Measurements from ENCODE around the gene NUDT7. TPM values are rescaled to one million over a fixed set of nuclear protein-coding genes. Genes with fewer than 3 reads are reported as not detected.
A peak's percentile ranks its signal among the peaks of the same experiment; 100 is the strongest.

NUDT7 gene
- total RNA-seq, 1 experiment from 2014 or later = 2.3 TPM

DNA sequence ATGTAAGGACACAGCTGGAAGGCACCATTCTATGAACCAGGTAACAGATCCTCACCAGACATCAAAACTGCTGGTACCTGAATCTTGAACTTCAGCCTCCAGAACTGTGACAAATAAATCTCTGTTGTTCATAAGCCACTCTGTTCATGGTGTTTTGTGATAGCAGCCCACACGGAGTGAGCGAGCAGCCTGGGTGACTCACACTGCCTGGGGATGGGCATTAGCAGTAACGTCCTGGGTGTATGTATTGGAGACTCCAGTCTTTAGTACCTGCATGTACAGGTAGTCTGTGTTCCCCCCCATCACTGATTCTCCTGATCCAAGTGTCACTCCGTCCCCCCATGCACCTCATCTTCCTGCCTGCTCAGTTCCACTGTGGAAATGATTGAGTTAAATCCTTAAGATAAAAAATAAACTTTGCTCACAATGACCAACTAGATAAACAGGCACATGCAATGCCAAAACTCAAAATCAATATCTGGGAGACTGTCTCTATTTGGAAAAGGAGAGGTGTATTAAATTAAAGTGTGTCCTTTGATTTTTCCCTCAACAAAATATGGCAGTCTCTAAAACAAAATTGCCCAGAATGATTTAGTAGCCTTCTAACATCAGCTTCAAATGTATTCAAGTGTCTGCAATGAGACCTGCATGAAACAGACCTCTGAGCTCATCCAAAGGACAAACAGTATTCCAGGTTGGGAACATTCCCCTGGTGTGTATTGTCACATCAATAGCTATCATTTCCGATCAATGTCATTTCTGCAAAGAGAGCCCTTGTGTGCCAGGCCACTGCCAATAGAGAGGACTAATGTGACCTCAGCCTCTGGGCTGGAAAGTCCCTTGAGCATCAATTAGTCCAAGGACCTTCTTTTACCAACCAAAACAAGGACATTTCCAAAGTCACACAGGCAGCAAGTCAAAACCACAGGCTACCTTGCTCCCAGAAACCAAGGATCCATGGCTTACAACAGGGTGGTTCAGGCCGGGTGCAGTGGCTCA, 53.9 kb downstream of the NUDT7 start:
- DNase-seq (ENCODE audit: low read depth) = no peak

DNA sequence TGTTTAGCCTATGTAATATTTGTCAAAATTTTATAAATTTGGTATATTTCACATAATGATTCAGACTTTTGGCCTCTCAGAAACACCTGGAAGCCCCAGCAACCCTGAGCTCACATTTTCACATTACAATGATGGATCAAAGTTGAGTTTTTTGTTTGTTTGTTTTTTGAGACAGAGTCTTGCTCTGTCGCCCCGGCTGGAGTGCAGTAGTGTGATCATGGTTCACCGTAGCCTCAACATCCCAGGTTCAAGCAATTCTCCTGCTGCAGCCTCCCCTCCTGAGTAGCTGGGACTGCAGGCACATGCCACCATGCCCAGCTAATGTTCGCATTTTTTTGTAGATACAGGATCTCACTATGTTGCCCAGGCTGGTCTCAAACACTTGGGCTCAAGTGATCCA, 55.4 kb downstream of the NUDT7 start:
- DNase-seq (ENCODE audit: low read depth) = no peak

DNA sequence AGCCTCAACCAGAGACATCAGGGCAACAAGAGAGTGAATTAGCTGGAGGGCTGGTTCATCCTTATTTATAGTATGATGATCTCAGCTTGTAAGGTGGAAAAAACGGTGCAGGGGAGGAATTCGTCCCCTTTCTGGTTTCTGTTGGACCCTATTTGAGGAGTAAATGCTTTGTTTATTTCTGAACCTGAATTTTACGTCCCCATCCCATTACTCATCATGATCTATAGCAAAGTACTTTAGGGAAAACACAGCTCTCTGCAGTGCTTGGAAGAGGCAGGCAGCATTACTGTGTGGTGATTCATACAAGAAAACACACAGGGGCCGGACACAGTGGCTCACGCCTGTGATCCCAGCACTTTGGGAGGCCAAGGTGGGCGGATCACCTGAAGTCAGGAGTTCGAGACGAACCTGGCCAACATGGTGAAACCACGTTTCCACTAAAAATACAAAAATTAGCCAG, 58.1 kb downstream of the NUDT7 start:
- peak; percentile 94 for DNase-seq (ENCODE audit: low read depth)

DNA sequence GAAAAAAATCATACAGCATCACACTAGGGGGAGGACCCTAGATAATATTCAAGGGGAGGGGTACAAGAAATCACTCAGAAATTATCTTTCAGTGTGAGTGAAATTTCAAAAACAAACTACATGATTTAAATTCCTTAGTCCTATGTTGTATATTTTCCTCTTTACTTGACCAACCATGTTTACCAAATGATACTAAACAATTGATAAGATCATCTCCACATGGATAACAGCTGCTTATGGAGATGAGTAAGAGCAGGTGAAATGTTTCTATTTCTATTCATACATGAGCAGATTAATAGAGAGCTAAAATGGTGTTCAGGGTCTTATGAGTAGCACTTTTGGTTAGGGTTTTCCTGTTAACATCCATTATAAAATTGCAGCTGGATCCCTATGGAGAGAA, 58.8 kb downstream of the NUDT7 start:
- no peak for DNase-seq (ENCODE audit: low read depth)

DNA sequence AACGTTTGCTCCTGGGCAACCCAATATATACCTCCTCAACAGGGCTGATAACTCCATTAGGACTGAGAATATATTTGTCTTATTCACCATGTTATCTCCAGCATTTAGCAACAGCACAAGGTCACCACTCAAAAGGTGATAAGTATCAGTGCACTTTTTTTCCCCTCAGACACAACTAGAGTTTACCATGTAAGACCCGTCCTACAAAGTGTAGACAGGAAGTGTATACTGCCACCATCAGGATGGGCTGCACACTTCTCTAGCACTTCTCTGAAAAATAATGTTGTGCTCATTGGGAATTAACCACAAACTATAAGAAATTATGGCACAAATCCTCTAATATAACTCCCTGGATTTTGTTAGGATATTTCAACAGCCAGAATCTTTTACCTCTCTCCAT, 60.4 kb downstream of the NUDT7 start:
- no peak for DNase-seq (ENCODE audit: low read depth)

DNA sequence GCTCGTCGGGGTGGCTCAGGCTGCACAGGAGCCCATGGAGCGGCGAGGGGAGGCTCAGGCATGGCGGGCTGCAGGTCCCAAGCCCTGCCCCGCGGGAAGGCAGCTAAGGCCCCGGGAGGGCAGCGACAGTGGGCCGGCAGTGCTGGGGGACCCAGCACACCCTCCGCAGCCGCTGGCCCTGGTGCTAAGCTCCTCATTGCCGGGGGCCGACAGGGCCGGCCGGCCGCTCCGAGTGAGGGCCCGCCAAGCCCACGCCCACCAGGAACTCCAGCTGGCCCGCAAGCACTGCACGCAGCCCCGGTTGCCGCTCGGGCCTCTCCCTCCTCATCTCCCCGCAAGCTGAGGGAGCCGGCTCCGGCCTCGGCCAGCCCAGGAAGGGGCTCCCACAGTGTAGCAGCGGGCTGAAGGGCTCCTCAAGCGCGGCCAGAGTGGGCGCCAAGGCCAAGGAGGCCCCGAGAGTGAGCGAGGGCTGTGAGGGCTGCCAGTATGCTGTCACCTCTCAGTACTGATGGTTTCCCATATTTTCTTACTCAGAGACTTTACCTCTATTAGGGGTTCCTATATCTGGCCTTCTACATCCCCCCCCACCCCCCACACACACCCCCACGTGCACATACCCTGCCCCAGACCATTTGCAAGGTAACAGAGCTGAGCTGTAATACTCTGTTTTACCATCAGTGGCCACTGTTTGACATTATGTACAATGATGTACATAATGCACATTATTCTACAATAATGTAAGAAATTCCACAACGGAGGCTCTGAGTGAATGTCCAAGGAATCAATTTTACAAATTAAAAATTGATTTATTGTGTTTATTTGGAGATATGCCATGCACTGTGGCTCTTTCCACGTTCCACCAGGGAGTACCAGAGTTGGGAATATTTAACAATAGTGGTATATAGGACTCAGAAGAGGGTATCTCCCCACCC, 62.4 kb downstream of the NUDT7 start:
- DNase-seq (ENCODE audit: low read depth) = no peak

DNA sequence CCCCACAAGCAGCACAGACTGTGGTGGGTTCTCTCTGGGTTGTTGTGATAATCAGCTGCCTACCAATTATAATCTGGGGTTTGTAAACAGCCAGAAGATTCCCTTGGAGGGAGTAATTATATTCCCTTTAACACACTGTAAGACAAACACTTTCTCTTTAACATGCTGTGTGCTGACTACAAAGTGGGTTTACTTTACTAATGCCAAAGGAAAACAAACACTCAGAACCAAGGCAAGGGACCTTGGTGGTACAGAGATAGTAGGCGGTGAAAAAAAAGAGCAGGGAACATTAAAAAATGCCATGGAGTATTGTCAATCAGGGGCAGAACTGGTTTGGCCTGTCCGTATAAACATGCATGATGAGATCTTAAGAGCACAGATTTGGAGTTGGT, 63.1 kb downstream of the NUDT7 start:
- DNase-seq (ENCODE audit: low read depth) = no peak

DNA sequence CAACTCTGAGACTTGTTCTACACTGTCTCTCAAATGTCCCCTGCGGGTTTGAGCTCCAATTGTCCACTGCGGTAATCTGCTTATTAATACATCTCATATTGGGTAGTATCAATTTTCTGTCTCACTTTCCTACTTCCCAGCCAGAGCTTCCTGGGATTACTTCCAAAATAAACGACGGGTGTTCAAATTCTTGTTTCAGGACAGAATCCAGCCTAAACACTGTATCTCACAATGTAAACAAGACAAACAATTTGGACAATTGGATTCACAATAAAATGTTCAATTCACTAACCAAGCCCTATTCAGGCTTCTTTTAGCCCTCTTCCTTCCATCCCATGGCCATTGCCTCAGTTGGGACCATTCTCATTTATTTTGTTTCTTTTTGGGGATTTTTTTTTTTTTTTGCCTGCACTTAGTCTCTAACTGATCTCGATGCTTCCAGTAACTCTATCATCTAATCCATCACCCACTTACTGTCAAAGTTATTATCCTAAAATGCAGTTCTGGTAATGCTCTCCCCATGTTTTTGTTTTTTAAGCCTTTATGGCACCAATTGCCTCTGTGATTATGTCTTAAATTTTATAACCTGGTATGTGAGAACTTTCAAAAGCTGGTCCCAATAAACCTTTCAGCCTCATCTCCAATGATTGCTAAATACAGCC, 64.0 kb downstream of the NUDT7 start:
- no peak for DNase-seq (ENCODE audit: low read depth)

DNA sequence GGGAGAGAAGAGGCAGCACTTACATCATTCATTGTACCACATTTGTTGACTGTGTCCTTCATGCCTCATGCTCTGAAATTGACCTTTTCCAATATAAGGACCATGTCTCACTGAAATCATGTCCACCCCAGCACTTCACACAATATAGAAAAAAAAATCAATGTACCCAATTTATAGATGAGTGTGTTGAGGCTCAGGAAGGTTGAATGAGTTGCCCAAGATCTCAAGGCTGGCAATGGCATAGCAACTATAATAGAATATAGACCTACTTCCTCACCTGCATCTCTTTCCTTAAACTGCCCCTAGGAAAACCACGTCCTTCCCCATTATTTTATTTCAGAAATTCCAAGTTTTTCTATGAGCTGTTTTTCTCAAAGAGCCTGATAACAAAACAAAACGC, 65.1 kb downstream of the NUDT7 start:
- DNase-seq (ENCODE audit: low read depth) = no peak

DNA sequence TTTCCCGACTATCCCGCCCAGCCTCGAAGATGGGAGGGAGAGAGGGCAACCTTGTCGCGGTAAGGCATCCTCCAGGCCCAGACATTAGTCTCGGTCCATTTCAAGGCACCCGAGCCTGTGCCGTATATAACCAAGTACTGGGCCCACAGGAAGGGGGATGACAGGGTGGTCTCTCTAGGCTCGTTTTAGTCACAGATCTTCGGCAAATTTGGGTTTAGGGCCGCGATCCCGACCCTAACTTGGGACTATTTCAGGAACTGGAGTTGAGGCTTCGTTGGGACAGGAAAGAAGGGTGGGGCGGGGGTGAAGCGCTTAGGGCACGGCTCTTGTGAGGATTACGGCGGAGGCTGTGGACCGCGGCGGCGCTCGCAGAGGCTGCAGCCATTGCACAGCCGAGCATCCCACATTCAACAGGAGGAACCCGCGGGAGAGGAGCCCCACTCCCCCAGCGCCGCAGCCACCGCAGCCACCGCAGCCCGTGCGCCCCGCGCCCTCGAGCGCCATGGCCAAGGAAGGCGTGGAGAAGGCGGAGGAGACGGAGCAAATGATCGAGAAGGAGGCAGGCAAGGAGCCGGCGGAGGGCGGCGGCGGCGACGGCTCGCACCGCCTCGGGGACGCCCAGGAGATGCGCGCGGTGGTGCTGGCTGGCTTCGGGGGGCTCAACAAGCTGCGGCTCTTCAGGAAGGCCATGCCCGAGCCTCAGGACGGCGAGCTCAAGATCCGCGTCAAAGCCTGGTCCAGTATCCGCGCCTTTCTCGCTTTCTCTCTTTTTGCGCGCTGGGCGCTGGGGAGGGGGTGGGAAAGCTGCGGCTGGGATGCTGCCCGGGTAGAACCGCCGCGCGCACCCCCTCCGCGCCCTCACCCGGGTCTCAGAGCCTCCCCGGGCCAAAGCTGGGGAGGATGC, 66.1 kb downstream of the NUDT7 start, which contains the start of gene VAT1L:
Gene VAT1L, plus strand, starts transcription at position 384 of the 904 bp plus-strand sequence. Its CDS starts 119 bp downstream, at position 503.
- peak; percentile 46 for DNase-seq (ENCODE audit: low read depth)

DNA sequence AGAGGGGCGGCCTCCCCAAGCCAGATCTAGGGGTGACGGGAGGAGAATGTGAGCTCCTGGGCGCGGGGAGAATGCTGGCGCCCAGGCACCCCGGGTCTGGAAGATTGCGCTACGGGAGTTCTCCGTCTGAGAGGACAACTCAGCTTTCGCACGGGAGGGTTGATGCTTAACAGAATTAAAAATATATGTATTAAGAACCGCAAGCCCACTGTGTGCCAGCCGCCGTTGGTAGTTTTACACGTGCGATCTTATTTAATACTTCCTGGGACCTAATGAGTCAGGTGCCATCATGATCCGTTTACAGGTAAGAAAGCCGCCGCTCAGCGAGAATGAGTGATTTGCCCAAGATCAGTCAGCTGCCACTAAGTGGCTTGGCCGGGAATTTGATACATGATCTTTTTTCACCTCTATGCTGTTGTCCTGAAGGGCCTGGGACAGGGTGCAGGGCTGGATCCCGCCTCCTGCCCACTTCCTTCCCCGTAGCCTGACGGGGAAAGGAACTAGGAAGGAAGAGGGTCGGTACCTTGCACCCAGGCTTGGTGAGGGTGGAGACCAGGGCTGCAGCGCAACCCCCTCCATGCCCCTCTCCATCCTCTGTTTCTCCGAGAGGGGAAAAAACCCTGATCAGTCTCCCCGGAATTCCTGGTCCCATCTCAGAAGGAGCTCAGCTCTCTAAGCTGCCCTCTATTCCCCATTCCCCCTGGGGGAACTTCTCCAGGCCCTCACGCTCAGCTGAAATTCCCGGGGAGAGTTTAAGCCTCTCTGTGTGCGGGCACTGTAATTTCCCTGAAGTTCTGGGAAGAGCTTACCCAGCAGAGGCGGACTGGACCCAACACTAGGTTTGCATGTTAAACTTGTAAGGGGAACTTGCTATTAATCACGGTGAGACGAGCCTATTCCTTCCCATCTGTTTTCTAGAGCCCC, 67.0 kb downstream of the NUDT7 start:
- no peak for DNase-seq (ENCODE audit: low read depth)

DNA sequence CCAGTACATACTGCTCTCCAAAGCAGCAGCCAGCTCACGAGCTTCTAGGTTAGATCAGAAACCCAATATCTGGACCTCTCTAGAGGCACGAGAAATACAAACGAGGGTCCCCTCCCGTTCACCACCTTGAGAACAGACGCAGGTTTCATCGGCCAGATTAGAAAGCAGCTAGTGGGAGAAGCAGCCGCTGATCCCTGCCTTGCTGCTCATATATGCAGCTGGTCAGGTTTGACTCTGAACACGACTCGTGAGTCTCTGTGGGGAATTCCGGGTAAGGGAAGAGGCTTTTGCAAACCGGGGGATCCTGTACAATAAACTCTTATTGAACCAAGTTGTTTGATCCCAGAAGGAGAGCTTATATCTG, 67.7 kb downstream of the NUDT7 start:
- DNase-seq (ENCODE audit: low read depth) = no peak

DNA sequence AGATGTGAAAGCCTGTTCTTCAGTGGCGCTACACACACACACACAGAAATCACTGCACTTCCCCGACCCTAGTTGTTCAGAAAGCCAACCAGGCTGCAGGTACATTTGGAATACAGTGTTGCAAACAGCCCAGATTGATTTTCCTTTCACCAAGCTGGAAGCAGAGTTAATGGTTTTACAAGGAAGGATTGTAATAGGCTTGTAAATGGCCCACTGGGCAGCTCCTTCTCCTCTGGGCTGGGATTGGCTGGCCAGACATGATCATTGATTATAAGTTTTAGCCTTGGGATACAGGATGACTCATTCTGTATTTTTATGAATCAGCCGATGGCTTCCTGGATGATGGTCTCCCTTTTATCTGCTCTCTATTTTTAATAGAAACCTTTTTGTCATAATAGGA, 68.6 kb downstream of the NUDT7 start:
- no peak for DNase-seq (ENCODE audit: low read depth)

Other genes starting within 250 kb of the NUDT7 start
- gene VAT1L, start 66.0 kb downstream of the NUDT7 start, total RNA-seq (2014; rRNA removed; shearing (Covaris generic)) = 1.8 and 2.0 TPM in 2 replicates